Esophagus squamous epithelium (tissue), 4 donors: Measurements from ENCODE around the gene LSM6.

ENCODE experiments used
- CTCF ChIP-seq, 6 experiments: fragments of 450-650 bp in 4 of 6; fragments of 200-600 bp in 2 of 6; sonication (generic) in 2 of 6; IDR thresholded peaks; one replicate each; pipeline ENCODE4 v1.5.1; 2016 to 2019; ENCODE audit warnings: antibody characterized with exemption in 6 of 6, mild to moderate bottlenecking in 4 of 6, moderate library complexity in 4 of 6
- POLR2A ChIP-seq, 4 donors: fragments of 450-650 bp; IDR thresholded peaks; one replicate each; pipeline ENCODE4 v1.6.1; 2017; ENCODE audit warnings: antibody characterized with exemption in 4 of 4, mild to moderate bottlenecking in 4 of 4, moderate library complexity in 3 of 4

- TF ChIP-seq CTCF (IDR thresholded peaks at IDR 0.05) = no peak
- no peak for TF ChIP-seq POLR2A (IDR thresholded peaks at IDR 0.05)
These were observed 27.1 kb downstream of the LSM6 start for GRCh38 chr4:146202665-146203064.
